GM19397 (cell line): ENCODE measurements around the gene CPNE2.
"Not testable (repeated sequence)": the region's sequence is repeated elsewhere in the genome, so short reads cannot be mapped to it uniquely, and the experiment has no call there.

Source experiments
- ATAC-seq: cut with Tn5 transposase; IDR thresholded peaks from one replicate; pipeline ENCODE4 v1.9.1; 2021; ENCODE audit warnings: mild to moderate bottlenecking, moderate library complexity; ENCODE audit not compliant: unreplicated experiment

The CPNE2 gene

DNA sequence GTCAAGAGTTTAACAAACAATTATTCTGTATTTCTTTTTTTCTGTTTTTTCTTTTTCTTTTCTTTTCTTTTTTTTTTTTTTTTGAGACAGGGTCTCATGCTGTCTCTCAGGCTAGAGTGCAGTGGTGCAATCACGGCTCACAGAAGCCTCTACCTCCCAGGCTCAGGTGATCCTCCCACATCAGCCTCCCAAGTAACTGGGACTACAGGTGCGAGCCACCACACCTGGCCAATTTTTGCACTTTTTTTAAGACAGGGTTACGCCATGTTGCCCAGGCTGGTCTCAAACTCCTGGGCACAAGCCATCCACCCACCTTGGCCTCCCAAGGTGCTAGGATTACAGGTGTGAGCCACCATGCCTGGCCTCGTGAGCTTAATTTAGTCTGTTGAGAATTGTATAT lies 97.1 kb downstream of the CPNE2 start:
- ATAC-seq = not testable (repeated sequence)

DNA sequence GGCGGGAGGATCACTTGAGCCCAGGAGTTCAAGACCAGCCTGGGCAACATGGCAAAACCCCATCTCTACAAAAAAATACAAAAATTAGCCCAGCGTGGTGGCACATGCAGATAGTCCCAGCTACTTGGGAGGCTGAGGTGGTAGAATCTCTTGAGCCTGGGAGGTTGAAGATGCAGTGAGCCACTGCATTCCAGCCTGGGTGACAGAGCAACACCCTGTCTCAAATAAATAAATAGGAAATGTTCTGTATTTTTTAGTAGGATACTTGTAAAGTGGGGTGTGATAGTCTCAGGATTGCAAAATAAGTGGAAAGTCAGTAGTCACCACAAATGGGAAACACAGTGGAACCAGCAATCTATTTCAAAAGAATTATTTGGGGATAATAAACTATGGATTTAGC lies 97.8 kb downstream of the CPNE2 start:
- no peak for ATAC-seq

GRCh38 chr16:57191056-57191571 lies 98.7 kb downstream of the CPNE2 start:
- ATAC-seq = no peak

DNA sequence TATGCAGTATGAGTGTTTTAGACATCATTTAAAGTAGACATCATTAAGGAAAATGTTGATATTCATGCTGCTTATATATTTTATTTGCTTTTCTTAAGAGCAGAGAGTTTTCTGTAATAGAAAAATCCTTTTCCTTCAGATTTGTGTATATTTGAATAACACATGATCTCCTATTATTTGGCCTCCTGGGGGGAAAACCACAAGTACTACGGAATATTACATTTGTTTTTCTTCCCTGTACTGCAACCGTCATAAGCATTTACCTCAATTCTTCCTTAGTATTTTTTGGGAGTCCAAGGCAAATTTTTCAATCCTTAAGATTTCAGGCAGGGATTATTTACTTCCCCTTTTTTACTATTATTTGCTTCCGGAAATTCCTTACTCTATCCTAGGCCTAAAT lies 99.8 kb downstream of the CPNE2 start:
- ATAC-seq = no peak

- no peak for ATAC-seq
Observed at GRCh38 chr16:57192720-57193486, 100.5 kb downstream of the CPNE2 start.

DNA sequence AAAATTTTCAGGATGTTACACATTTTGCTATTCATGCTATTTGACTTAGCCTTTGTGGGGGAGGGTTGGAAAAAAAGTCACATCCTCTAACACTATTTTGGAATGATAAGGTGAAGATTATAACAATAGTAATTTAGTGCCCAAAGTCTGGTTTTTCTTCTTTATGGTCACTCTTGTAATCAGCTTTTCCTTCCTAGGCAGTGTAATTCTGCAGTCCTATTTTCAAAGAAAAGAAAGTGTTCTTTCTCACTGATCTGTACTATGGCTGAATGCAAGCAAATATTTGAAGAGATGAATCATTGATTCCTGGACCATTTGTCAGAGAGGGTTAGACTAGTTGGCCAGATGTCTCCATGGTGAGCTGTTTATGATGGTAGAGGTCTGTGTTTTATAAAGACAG lies 102.1 kb downstream of the CPNE2 start:
- ATAC-seq = no peak

GRCh38 chr16:57196286-57196685 lies 103.9 kb downstream of the CPNE2 start:
- no peak for ATAC-seq

DNA sequence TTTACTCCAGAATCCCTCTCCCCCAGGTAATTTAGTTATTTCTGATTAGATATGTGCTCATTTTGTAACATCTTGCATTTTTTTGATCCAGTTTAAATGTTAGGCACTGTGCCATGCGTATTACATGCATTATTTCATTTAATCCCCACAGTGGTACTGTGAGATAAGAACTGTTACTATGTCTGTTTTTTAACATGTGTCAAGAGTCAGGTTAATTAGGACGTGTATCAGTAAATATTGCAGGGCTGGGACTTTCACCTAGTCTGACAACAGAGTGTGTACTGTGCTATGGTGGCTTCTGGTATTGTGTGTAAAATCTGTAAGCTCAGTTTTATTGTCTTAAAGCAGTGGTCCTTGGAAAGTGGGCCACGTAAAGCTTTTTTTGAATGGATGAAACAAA lies 104.4 kb downstream of the CPNE2 start:
- no peak for ATAC-seq
